Stimulated activated CD8-positive, alpha-beta memory T cell treated with anti-CD3 and anti-CD28 coated beads, Interleukin-7, amount 100 ng/mL, for 4 hours (primary cell): ENCODE data around the gene ISCU.
"Not testable (repeated sequence)": the region's sequence is repeated elsewhere in the genome, so short reads cannot be mapped to it uniquely, and the experiment has no call there.

ENCODE experiments used
- DNase-seq, 2 donors: peaks; one replicate each; pipeline ENCODE4 v3.0.0-alpha.2; 2020; ENCODE audit warnings: low read depth in 2 of 2

ISCU gene

DNA sequence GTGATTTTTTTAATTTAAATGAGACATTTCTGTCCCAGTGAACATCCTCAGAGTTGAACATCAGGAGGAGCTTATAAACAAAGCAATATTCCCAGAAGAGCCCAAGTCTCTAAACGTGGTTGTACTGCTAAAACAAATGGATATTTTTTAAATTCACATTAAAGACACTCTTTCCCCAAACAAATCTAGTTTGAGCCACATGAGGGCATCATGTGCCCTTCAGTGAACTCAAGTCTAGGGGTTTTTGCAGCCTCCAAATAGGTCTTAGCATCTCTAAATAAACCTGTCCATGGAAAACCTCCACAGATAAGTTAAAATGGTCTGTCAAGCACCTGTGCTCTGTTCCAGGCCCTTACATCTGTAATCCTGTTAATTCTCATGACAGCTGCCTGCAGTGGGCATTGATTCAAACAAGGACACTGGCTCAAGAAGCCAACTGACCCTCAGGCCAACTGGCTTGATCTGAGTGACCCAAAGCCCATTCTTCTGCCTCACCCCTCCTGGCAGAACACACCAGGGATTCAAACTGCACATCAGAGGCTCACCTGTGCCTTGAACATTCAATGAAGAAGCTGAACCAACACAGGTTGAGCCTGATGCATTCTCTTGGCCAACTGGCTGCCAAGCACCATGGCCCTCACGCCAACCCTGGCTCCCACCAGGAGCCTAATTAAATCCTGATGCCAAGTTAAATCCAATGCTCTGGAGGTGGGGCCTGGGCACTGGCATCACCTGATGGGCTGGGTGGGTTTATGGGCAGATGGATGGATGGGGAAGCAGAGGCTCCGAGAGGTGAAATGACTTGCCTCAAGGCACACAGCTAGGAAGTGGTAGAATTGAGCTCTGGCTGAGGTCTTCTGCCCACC lies 8.6 kb downstream of the ISCU start:
- no peak for DNase-seq

GRCh38 chr12:108571609-108572165 lies 9.3 kb downstream of the ISCU start:
- DNase-seq: no peak

DNA sequence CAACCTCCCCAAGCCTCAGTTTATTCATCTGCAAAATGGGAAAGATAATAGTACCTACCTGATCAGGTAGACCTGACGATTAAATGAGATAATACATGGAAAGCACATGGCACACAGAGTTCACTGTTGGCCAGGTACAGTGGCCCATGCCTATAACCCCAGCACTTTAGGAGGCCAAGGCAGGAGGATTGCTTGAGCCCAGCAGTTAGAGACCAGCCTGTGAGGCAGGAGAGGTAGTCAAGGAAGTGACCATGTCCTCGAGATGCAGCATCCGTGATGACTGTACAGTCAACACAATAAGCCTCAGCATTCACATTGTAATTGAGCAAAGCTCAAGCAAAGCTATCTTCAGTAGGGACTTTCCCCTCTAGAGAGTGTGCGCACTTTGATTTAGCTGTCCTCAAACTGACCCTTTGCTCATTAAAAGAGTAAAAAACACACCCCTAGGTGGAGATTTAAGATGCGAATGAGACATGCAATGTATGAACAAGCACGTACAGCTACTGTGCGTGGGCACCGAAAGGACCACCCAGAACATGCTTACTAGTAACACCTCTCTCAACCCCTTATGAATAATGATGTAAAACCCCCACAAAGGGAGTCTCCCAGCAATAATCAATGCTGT lies 9.9 kb downstream of the ISCU start:
- no peak for DNase-seq

DNA sequence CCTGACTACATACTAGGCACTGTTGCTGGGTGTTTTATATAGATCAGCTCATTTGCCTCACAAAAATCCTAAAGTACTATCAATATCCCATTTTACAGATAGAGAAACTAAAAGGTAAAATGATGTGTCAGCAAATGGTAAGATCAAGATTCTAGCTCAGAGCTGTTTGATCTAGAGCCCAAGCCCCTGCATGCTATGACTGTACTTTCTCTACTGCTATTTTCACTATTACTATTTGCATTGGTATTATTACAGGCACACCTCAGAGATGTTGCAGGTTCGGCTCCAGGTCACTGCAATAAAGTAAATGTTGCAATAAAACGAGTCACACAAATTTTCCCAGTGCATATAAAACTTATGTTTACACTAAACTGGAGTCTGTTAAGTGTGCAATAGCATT lies 10.9 kb downstream of the ISCU start:
- no peak for DNase-seq

DNA sequence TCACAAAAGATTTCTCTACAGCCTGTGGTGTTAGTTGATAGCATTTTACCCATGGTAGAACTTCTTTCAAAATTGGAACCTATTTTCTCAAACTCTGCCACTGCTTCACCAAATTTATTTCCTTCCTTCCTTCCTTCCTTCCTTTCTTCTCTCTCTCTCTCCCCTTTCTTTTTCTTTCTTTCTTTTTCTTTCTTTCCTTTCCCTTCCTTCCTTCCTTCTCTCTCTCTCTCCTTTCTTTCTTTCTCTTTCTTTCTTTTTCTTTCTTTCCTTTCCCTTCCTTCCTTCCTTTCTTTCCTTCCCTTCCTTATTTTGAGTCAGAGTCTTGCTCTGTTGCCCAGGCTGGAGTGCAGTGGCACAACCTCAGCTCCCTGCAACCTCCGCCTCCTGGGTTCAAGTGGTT lies 11.9 kb downstream of the ISCU start:
- not testable (repeated sequence) for DNase-seq

- DNase-seq: no peak
Observed at GRCh38 chr12:108575199-108575912, 13.0 kb downstream of the ISCU start.

DNA sequence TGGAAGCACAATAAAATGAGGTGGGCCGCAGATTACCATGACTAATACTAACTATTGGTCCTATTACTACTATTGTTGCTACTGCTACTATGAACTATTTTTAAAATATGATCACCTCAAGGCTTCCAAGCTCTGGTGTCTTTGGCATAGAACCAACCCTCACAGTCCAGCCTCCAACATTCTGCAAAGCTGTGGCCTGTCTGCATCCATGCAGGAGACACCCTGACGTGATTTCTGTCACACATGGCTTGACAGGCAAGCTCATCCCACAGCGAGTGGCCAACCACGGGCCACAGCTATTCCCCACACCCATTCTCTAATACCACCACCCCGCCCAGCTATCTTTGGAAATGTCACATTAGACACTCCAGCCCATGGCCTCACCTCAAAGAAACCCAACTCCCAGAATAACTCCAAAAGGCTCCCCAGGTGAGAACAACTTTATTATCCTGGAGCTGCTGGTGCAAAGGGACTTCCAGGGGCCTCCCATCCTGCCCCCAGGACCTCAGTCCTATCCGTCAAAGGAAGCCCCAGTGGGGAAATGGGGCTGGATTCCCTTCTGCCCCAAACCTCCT lies 14.4 kb downstream of the ISCU start:
- DNase-seq: no peak

GRCh38 chr12:108577458-108577857 lies 15.1 kb downstream of the ISCU start:
- no peak for DNase-seq

- no peak for DNase-seq
Observed at GRCh38 chr12:108578264-108578663, 15.9 kb downstream of the ISCU start.

GRCh38 chr12:108578813-108579212 lies 16.4 kb downstream of the ISCU start:
- DNase-seq: no peak

DNA sequence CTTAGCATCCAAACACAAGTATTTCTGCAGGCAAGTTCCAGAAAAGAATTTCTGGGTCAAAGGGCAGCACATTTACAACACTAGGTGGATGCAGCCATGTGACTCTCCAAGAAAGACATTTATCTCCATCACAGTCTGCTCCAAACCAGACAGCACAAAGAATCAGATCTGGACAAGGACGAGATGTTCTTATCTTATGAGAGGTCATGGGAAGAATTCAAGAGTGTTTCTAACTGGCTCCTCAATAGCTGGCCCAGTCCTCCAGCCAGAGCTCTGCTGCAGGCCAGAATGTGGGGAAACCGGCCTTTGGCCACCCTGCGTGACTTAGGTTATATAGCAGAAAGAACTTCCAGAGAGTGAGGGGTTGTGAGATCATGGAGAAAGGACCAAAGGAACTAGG lies 18.1 kb downstream of the ISCU start:
- DNase-seq: no peak

- DNase-seq: no peak
Observed at GRCh38 chr12:108581311-108582227, 19.2 kb downstream of the ISCU start.

DNA sequence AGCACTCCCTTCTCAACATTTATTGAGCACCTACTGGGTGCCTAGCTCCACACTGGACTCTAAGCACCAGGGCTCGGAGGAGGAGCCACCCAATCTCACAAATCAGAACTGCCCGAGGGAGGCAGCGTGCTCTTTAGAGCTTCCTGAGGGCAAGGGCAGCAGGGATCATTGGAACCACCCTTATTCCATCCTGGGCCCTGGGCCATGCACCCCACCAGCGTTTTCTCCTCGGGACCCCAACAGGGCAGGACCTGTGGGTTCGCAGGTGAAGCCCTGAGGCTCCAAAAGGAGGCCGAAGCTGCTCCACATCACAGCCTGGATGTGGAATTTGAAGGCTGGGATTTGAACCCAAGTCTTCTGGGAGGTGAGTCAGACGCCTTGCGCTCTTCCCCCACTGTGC lies 20.1 kb downstream of the ISCU start:
- no peak for DNase-seq

- no peak for DNase-seq
Observed at GRCh38 chr12:108582978-108583770, 20.8 kb downstream of the ISCU start.

DNA sequence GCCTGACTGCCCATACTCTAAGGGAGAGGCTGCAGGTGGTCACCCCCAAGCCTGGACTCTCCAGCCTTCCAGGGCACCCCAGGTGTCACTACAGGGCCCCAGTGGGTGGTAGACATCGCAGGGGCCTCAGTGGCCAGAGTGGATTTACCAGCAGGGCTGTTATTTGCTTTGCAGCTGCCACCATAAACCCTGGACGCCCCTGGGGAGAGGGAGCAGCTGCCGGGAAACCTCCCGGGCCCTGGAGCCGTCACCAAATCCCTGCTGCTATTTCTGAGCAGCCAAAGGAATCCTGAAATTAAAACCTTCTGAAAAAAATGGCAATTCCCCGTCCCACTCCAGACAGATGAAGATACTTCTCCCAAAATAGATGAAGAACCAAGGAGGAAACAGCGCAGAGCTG lies 21.6 kb downstream of the ISCU start:
- DNase-seq: no peak

- no peak for DNase-seq
Observed at GRCh38 chr12:108584456-108585065, 22.2 kb downstream of the ISCU start.

- no peak for DNase-seq
Observed at GRCh38 chr12:108585864-108586263, 23.5 kb downstream of the ISCU start.

GRCh38 chr12:108586306-108586705 lies 23.9 kb downstream of the ISCU start:
- no peak for DNase-seq

- no peak for DNase-seq
Observed at GRCh38 chr12:108587826-108588225, 25.4 kb downstream of the ISCU start.
